HG03521 (cell line): ENCODE data around the gene TGM4.

Experiments used
- ATAC-seq: cut with Tn5 transposase; IDR thresholded peaks from one replicate; pipeline ENCODE4 v1.9.1; 2021; ENCODE audit warnings: mild to moderate bottlenecking, moderate library complexity; ENCODE audit not compliant: unreplicated experiment

Gene TGM4

DNA sequence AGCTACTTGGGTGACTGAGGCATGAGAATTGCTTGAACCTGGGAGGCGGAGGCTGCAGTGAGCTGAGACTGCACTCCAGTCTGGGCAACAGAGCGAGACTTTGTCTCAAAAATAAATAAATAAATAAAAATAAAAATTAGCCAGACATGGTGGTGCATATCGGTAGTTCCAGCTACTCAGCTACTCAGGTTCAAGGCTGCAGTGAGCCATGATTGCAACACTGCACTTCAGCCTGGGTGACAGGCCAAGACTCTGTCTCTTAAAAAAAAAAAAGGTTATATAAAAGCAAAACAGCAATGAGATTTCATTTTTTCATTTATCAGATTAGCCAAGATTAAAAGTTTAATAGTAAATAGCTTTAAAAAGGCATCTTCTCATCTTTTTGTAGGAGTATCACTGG lies 2.9 kb downstream of the TGM4 start:
- no peak for ATAC-seq

DNA sequence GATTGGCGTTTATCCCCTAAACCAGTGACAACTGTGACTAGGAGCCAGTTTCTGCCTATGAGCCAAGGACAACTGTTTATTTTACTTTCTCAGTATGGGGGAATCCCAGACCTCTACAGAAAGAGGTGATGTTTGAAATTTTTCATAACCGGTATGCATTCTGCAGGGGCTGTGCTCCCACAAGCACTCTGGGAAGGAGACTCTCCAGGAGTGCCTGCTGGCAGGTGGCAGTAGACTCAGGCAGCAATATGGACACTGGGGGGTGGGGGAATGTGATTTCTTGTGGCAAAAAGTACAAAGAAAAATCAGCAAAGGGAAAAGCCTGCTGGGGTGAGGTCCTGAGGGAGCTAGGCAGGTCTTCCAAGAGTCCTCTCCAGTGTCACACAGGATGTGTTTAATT lies 5.9 kb downstream of the TGM4 start:
- no peak for ATAC-seq

DNA sequence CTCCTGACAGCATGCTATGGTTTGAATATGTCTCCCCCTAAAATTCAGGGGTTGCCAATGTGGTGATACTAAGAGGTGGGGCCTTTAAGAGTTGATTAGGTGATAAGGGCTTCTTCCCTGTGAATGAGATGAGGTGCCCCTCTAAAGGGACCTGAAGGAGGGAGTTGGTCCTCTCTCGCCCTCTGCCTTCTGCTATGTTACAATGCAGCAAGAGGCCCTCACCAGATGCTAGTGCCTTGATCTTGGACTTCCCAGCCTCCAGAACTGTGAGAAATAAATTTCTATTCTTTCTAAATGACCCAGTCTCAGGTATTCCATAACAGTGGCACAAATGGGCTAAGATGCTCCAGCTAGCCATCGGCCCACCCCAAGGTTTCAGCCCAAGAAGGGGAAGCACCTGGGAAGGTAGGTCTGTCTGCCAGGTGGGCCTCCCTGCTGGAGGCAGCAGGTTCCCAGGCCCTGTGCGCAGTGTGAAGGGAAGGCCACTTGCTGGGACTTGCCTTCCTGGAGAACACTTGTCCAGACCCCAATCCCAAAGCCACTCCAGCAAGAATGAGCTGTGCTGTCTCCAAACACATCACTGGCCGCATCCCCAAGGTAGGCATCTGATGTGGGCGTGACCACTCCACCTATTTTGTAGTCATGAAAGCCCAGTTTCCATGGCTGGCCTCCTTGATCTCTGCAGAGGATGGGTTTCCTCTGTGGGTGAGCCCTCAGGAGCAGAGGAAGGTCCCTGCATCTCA lies 9.0 kb downstream of the TGM4 start:
- ATAC-seq, result no peak

DNA sequence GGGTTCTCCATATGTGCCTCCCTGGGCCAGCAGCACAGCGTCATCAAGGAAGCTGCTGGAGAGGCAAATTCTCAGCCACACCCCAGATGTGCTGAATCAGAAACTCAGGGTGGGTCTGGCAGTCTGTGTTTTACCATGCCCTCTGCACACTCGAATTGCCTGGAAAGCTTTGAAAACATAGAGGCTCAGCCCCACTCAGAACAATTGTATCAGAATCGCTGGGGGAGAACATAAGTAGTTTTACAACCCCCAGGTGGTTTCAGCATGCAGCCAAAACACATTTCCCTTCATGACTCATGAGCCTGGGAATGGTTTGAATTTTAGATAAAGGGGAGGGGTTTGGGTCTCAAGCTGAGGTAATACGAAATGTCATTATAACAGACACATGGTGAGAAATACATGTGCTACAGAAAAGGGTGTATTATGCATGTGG lies 9.6 kb downstream of the TGM4 start:
- ATAC-seq, result no peak

DNA sequence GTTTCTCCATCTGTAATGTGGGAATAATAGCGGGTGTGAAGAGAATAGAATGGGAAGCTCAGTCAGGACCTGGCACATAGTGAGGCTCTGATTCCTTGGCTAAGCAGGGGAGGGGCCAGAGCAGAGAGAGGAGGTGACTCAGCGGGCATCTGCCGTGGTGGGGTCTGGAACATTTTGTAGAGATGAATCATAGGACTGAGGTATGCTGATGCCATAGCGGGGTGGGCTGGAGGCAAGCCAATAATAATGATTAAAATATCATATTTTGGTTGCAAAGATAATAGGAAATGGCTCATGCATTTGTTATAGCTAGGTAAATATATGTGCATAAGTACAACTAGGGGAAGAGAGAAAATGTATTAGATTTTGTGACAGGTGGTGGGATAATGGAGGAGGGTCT lies 11.2 kb downstream of the TGM4 start:
- ATAC-seq, result no peak

DNA sequence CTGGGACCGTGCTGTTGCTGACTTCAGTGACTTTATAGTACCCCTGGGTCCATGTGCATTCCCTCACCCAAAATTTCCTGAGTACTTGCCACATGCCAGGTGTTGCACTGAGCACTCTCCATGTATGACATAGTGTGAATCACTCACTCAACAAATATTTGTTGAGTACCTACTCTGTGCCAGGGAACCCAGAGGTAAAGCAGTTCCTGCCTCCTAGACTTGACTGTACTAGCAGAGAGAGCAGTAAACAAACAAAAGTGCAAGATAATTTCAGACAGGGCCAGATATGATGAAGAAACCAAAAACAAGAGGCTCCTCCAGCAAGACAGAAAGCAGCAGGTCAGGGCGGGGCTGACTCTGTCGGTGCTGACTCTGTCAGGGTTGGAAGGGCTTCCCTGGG lies 12.2 kb downstream of the TGM4 start:
- ATAC-seq, result no peak

DNA sequence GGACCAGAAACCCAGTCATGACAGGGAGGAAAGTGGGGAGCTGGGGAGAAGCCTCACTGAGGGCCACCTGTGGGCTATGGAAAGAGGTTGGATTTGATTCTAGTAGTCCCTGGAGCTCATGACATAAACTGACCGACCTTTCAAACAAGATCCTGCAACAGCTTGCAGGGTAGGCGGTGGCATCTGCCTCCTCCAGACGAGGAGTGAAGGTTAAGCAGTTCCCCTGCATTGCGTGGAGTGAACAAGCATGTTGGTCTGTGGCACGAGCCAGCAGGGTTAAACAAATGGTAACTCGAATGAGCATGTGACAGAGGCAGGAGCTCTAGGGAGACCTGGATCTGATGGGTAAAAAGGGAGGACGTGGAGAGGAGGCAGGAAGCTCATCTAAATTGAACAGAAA lies 12.7 kb downstream of the TGM4 start:
- no peak for ATAC-seq

DNA sequence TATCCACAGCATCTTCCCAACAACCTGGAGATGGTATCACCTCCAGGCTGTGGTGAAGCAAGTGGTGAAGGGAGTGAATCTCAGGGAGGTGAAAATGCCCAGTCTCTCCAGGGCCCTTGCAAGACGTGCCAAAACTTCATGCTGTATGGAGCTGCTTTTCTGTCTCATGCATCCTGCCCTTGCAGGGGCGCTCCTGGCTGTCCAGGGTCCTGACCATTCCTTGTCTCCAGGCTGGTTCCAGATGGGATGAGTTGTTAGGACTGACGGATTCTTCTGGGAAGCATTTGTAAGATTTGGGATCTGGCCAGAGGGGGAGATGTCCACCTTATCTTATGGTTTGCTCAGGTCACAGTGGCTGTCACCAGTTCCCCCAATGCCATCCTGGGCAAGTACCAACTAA lies 15.8 kb downstream of the TGM4 start:
- no peak for ATAC-seq

DNA sequence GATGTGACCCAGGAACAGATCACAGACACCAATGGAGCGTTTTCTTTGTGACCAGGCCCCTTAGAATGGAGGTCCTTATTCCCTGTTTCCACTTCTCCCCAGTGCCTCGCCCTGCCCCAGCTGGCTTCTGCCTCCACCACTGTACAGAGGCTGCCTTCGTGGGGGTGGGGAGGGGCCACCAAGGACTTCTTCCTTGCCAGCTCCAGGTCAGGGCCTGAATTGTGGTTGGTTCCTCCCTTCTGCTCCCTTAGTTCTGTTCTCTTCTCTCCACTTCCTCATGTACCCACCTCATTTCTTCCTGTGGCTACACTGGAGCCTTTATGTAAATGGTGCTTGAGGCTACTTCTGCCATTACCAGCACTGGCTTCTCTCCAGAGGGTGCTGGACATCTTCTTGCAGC lies 16.4 kb downstream of the TGM4 start:
- no peak for ATAC-seq

DNA sequence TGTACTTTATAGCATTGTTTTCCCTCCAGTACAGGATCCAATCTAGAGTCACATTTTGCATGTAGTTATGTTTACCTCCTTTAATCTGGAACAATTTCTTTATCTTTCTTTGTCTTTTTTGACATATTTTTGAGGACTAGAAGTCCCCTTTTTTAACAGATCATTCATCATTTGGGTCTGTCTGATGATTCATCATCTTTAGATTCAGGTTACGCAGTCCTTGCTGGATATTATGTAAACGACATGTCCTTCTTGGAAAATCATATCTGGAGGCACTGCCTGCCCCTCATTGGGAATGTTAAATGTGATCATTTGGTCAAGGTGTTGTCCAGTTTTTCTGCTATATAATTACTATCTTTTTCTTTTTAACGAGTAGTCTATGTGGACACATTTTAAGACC lies 18.3 kb downstream of the TGM4 start:
- no peak for ATAC-seq

DNA sequence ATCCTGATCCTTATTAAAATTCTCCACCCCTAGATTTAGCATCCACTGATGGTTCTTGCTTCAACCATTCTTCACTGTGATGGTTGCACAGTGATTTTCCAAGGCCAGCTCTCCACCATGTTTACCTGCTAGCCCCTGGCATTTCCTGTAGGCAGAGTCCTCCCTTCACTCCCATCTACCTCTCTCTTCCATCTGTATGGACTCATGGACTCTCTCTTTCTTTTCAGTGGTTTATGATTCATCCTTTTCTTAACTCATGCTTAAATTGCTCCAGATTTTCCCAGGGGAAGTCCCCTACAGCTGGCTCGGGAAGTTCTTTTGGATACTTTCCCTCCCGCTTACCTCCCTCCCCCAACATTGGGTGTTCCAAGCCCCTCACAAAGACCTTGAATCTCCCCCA lies 18.7 kb downstream of the TGM4 start:
- ATAC-seq, result no peak

DNA sequence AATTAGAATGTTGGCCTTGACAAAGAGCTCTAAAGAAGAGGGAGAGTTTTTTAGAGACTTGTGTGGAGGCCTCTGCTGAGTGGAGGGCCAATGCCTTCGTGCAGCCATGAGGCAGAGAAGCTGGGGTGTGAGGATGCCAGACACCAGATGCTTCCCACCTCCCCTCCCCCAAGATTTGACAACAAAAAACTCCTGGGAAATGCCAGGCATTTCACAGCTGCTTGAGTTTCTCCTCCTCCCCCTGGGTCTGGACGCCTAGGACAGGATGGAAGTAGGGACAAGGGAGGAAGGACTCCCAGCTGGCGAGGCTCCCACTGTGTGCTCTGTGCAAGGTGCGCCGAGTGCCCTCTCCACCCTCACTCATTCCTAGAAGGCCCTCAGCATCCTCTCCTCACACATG lies 20.1 kb downstream of the TGM4 start:
- no peak for ATAC-seq

DNA sequence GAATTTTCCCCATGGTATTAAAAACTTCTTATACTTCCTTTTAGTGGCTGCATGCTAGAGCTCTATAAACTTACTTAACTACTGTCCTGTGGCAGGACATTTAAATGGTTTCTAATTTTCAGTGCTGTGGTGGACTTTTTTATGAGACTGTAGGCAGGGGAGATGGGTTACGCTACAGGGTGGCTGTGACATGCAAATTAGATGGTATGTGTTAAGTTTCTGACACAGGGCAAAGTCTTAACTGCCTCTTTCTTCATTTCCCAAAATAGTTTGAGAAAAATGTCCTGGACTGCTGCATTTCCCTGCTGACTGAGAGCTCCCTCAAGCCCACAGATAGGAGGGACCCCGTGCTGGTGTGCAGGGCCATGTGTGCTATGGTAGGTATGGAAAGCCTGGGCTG lies 22.0 kb downstream of the TGM4 start:
- ATAC-seq, result no peak

DNA sequence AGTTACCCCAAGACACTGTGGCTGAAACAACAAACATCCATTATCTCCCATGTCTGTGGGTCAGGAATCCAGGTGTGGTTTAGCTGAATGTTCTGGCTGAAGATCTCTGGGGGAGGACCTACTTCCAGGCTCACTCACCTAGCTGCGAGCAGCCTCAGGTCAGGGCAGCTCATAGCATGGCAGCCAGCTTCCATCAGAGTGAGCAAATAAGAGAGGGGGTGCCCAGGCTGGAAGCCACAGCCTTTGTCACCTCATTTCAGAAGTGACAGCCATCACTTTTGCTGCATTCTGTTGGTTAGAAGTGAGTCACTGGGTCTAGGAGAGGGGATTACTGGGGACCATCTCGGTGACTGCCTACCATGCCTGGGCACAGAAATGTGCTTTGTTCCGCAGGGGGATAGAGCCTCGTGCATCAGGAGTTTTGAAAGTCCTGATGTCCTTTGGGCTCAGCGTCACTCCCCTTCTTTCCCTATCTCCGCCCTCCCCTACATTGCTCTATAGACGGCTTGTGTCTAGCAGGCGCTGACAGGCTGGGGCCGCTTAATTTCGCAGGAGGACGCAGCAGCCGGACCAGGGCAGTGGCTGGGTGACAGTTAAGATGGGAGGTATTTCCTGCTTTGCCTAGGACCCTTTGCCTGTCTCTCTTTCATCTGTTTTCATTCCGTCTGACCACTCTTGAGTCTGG lies 25.4 kb downstream of the TGM4 start:
- no peak for ATAC-seq

DNA sequence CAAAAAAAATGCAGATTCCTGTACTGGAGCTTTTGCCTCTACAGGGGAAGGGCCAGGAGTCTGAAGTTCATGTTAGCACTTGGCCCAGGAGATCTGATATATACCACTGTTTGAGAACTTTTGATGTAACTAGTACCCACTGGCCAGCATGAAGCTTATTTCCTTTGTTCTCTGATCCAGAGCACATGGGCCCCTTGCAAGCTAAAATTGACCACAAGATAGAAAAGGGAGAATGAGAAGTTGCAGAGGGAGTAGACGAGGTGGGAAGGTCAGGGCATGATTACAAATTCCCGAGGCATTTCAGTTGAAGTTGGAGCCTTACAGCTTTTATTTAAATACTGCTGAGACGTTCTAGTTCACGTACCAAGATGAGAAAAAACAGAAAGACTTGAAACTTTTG lies 28.2 kb downstream of the TGM4 start:
- no peak for ATAC-seq

DNA sequence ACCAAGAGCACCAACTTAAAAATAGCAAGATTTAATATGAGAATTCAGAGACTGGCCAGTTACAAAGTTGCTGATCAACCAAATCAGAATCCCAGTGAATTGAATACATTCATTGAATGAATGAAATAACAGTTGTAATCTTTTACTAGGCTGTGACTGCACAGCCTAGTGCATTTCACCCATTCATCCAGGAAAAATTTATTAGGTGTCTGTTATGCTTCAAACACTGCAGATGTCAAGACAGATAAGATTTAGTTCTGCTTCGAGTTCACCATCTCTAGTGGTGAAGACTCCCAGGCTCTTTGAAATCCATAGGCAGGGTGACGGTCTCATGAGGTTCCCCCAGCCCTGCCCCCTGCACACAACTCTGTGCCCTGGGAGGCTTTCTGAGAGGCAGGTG lies 28.9 kb downstream of the TGM4 start:
- ATAC-seq, result no peak

DNA sequence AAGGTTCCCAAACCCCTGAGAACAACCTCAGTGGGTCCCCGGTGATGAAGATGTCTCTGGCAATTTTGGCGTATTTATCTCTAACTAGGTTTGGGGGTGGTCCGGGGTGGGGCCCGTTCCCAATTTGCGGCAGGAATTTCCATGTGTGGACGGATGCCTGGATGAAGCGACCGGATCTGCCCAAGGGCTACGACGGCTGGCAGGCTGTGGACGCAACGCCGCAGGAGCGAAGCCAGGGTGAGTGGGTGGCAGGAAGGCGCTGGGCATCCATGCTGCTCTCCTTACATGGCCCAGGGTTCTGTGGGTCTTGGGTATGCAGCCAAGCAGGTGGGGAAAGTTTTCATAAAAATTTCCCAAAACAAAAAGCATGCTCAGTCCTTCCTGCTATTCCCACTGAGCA lies 29.3 kb downstream of the TGM4 start:
- no peak for ATAC-seq

DNA sequence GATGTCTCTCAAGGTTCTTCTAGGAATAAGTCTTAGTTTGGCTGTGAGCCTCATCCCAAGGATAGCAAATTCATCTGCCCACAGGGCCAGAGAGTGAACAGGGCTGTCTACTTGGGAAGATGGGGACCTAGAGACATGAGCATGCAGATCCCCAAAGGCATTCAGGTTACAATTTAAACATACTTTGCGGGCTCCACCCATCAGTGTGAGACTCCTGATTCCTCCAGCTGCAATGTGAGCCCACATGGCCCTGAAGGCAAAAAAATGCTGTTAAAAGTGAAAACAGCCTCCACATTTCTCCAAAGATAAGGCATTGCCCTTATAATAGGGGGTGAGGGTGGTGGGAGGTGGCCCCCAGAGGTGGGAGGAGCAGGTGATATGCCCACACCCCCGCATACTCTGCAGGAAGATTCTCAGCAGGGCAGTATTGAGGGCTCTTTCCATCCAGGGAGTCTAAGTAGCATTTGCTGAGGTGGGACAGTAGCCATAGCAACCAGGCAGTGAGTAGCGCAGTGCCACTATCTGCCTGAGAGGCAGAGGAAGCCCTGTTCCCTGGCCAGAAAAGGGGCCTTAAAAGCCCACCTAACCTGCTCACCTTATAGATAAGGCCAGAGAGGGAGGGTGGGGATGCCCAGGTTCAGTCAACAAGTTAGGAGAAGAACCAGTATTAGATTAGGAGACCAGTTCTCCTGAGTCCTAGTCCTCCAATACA lies 31.2 kb downstream of the TGM4 start:
- ATAC-seq, result no peak

DNA sequence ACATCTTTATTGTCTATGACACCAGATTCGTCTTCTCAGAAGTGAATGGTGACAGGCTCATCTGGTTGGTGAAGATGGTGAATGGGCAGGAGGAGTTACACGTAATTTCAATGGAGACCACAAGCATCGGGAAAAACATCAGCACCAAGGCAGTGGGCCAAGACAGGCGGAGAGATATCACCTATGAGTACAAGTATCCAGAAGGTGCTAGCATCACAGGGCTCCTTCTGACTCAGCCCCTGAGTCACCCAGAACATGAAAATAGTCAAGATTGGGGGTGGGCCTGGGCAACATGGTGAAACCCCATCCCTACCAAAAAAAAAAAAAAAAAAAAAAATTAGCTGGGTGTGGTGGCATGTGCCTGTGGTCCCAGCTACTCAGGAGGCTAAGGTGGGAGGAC lies 32.6 kb downstream of the TGM4 start:
- ATAC-seq, result no peak

DNA sequence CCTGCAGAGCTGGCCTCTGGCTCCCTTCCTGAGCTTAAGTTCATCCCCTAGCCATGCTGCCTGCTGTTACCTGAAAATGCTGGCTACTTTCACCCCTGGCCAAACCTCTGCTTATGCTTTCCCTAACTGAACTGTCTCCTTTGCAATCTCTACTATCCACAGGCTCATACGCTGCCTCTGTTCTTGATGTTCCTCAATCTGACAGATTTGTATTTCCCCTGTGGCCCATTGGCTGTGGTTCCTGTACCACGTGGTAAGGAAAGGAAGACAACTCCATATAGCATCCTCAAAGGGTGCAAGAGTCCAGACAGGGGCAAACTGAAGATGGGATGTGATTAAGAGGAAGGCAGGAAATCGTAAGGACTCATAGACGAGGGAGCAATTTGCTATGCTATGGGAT lies 33.2 kb downstream of the TGM4 start:
- no peak for ATAC-seq

DNA sequence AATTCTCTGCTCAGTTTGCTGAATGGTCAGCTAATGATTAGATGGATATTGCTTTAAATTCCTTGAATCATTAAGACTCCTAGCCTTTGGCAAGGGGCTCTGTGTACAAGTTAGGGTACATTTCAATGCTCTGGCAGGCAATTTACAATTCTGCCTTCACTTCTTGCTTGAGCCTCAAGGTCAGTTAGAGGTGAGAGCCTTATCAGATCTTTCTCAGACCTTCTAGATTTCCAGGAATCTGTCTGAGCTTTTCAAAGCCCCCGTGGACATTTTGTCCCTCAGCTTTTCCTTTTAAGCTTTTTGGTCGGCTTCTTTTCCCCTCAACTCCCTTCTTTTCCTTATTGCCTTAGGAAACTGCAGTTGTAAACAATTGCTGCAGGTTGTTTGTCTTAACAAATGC lies 34.7 kb downstream of the TGM4 start:
- ATAC-seq, result no peak

DNA sequence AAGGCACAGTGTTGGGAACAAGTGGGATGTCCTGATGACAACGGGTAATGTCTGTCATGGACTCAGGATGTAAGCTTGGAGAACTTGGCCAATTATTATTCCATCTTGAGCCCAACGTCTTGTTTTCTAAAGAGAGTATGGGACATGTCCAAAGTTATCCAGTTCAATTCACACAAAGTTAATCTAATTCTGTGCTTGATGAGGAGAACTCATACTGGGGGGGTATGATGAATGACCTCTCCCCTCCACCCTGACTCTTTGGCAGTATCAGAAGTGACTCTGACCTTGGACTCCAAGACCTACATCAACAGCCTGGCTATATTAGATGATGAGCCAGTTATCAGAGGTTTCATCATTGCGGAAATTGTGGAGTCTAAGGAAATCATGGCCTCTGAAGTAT lies 36.3 kb downstream of the TGM4 start:
- no peak for ATAC-seq
